Prostate gland (tissue), 2 donors: Measurements from ENCODE around the gene CRY2.

Experiments
- CTCF ChIP-seq, 4 experiments: fragments of 200-600 bp in 2 of 4; fragments of 450-650 bp in 2 of 4; sonication (generic) in 2 of 4; IDR thresholded peaks; 1 replicate in 3 of 4; 2 replicates in 1 of 4; pipeline ENCODE4 v1.5.1; 2016 to 2019; ENCODE audit warnings: antibody characterized with exemption in 4 of 4, mild to moderate bottlenecking in 2 of 4, moderate library complexity in 2 of 4
- POLR2AphosphoS5 ChIP-seq: sonication (generic); formaldehyde crosslinking; IDR thresholded peaks from one replicate; pipeline ENCODE4 v1.6.1; 2017; ENCODE audit warnings: antibody characterized with exemption

GRCh38 chr11:45880772-45881570, 33.7 kb downstream of the CRY2 start:
- TF ChIP-seq CTCF (IDR thresholded peaks at IDR 0.05), result no peak
- TF ChIP-seq POLR2AphosphoS5, result no peak
